ENCODE data around the gene SYNDIG1L.

- TF ChIP-seq CTCF (IDR thresholded peaks at IDR 0.05; ENCODE audit: extremely low read depth in 1 of 2, insufficient read depth in 1 of 2, low read depth in 1 of 2, low read length in 2 of 2) = no peak
- no peak for TF ChIP-seq MAX (IDR thresholded peaks at IDR 0.05; ENCODE audit: insufficient read depth, insufficient read length)
Measured at GRCh38 chr14:74468513-74468912, 42.5 kb upstream of the SYNDIG1L start.
